WERI-Rb-1 (cell line): Measurements from ENCODE around the gene RPL7A.
A peak's percentile ranks its signal among the peaks of the same experiment; 100 is the strongest.

Experiments
- DNase-seq: peaks from one replicate; pipeline ENCODE4 v3.0.0-alpha.2; 2020
- H3K27ac ChIP-seq: fragments of 250-450 bp; sonication (Bioruptor Pico); 2 replicates; pipeline ENCODE4 v1.5.1; 2020; ENCODE audit warnings: mild to moderate bottlenecking, moderate library complexity
- H3K27me3 ChIP-seq: fragments of 250-450 bp; sonication (Bioruptor Pico); 2 replicates; pipeline ENCODE4 v1.5.1; 2021; ENCODE audit warnings: mild to moderate bottlenecking, low read depth, moderate library complexity; ENCODE audit not compliant: insufficient read depth, severe bottlenecking
- H3K36me3 ChIP-seq: fragments of 250-450 bp; sonication (Bioruptor Pico); 2 replicates; pipeline ENCODE4 v1.5.1; 2020; ENCODE audit warnings: mild to moderate bottlenecking, moderate library complexity
- H3K4me3 ChIP-seq: 2 replicates; pipeline ENCODE4 v1.5.1; 2011; ENCODE audit warnings: low read depth, mild to moderate bottlenecking, control low read depth, low read length
- H3K9me3 ChIP-seq: fragments of 250-450 bp; sonication (Bioruptor Pico); 2 replicates; pipeline ENCODE4 v1.5.1; 2021; ENCODE audit warnings: mild to moderate bottlenecking, moderate library complexity; ENCODE audit not compliant: severe bottlenecking
- CTCF ChIP-seq: IDR thresholded peaks from 2 replicates; pipeline ENCODE4 v1.5.1; 2011; ENCODE audit warnings: low read depth, mild to moderate bottlenecking, control low read depth, inconsistent platforms, low read length

The RPL7A gene

GRCh38 chr9:133352635-133353340 lies 4.8 kb downstream of the RPL7A start:
- TF ChIP-seq CTCF = no peak
- Histone ChIP-seq H3K36me3 (peaks cover 62% of the 10 kb centered on the region), H3K4me3 (no peak overlapping the region), H3K9me3 (no peaks in the 10 kb centered on the region), H3K27ac (peak overlapping the region; percentile 63; the same call in 1 of the 2 replicates), H3K27me3 (no peaks in the 10 kb centered on the region)
- DNase-seq = no peak

- Histone ChIP-seq H3K9me3 (no peaks in the 10 kb centered on the region), H3K4me3 (no peak overlapping the region), H3K27ac (peak overlapping the region; percentile 63), H3K36me3 (peaks cover 59% of the 10 kb centered on the region), H3K27me3 (no peaks in the 10 kb centered on the region)
- no peak for TF ChIP-seq CTCF
- DNase-seq = no peak
Measured at GRCh38 chr9:133353548-133353947, 5.5 kb downstream of the RPL7A start.

GRCh38 chr9:133354766-133355165 lies 6.7 kb downstream of the RPL7A start:
- H3K36me3 ChIP-seq = peaks cover 55% of the 10 kb centered on the region
- H3K4me3 ChIP-seq = no peak overlapping the region
- H3K9me3 ChIP-seq = no peaks in the 10 kb centered on the region
- H3K27ac ChIP-seq = peak overlapping the region; percentile 63
- peak; percentile 34 for DNase-seq
- H3K27me3 ChIP-seq = no peaks in the 10 kb centered on the region
- TF ChIP-seq CTCF = no peak

- Histone ChIP-seq H3K9me3 (no peaks in the 10 kb centered on the region), H3K27me3 (no peaks in the 10 kb centered on the region), H3K27ac (peak overlapping the region; percentile 59), H3K36me3 (peaks cover 52% of the 10 kb centered on the region), H3K4me3 (peak overlapping the region; percentile 59)
- no peak for TF ChIP-seq CTCF
- no peak for DNase-seq
Measured at GRCh38 chr9:133355881-133356357, 7.9 kb downstream of the RPL7A start.

GRCh38 chr9:133356391-133357091 lies 8.5 kb downstream of the RPL7A start, which contains the start of the genes SURF1 and SURF2:
Gene SURF1, minus strand, starts transcription at chr9:133356487. Its CDS starts 34 bp downstream, at chr9:133356453.
Gene SURF2, plus strand, starts transcription at chr9:133356550. Its CDS starts 43 bp downstream, at chr9:133356593.
- Histone ChIP-seq H3K36me3 (peaks cover 52% of the 10 kb centered on the region), H3K9me3 (no peaks in the 10 kb centered on the region), H3K27me3 (no peaks in the 10 kb centered on the region), H3K27ac (peak within 1 kb of the TSS; percentile 78), H3K4me3 (peak within 1 kb of the TSS; percentile 61)
- DNase-seq = peak; percentile 88
- peak; percentile 36; the same call in 1 of the 2 replicates for TF ChIP-seq CTCF
